B cell (primary cell): ENCODE data around the gene NUP210. TPM values are rescaled to one million over a fixed set of nuclear protein-coding genes. Genes with fewer than 3 reads are reported as not detected.
A peak's percentile ranks its signal among the peaks of the same experiment; 100 is the strongest.

Experiments
- ATAC-seq: fragments of 200-7000 bp; cut with Tn5 transposase; one replicate; pipeline ENCODE4 v1.10.0; 2021; ENCODE audit warnings: low read depth, mild to moderate bottlenecking, moderate number of reproducible peaks, moderate library complexity
- CTCF ChIA-PET: fragments of 350-600 bp; sonication (Branson Sonifier 250); formaldehyde crosslinking; loops from one replicate; lab custom pipeline; 2021; ENCODE audit warnings: antibody characterized with exemption, inconsistent platforms; lab: Charles Lee
- POLR2A ChIA-PET: fragments of 350-600 bp; sonication (Branson Sonifier 250); formaldehyde crosslinking; loops from one replicate; lab custom pipeline; 2021; ENCODE audit warnings: antibody characterized with exemption; lab: Charles Lee
- DNase-seq: peaks from one replicate; pipeline ENCODE4 v3.0.0; 2013
- H2AFZ ChIP-seq: 2 replicates; pipeline ENCODE4 v1.6.1; 2012; ENCODE audit warnings: mild to moderate bottlenecking, low read depth, low read length; ENCODE audit not compliant: insufficient read depth, poor library complexity, severe bottlenecking
- H3K27ac ChIP-seq, 2 donors: 1 replicate in 1 of 2; 2 replicates in 1 of 2; pipeline ENCODE4 v1.5.1; 2012 to 2013; ENCODE audit warnings: low read length in 2 of 2, mild to moderate bottlenecking in 2 of 2, moderate library complexity in 1 of 2
- H3K27me3 ChIP-seq, 4 experiments: fragments of 200-600 bp in 1 of 4; sonication (generic) in 1 of 4; replicated peaks in 1 of 4; 1 replicate in 2 of 4; 2 replicates in 2 of 4; pipeline versions ENCODE4 v1.6.1 to v1.7.0; 2013 to 2016; ENCODE audit warnings: low read length in 3 of 4, mild to moderate bottlenecking in 2 of 4, mixed read lengths in 1 of 4, moderate library complexity in 1 of 4; ENCODE audit not compliant: insufficient read depth in 4 of 4, control insufficient read depth in 3 of 4; ENCODE audit errors: control extremely low read depth in 1 of 4
- H3K36me3 ChIP-seq, 2 experiments: replicated peaks in 1 of 2; 1 replicate in 1 of 2; 2 replicates in 1 of 2; pipeline versions ENCODE4 v1.6.1 to v1.7.1; 2013; ENCODE audit warnings: low read length in 1 of 2; ENCODE audit not compliant: insufficient read depth in 2 of 2, control insufficient read depth in 1 of 2; ENCODE audit errors: control extremely low read depth in 1 of 2, extremely low read depth in 1 of 2
- H3K4me1 ChIP-seq, 2 donors: fragments of 200-600 bp in 1 of 2; sonication (generic) in 1 of 2; 1 replicate in 1 of 2; 2 replicates in 1 of 2; pipeline versions ENCODE4 v1.5.1 to v1.6.1; 2013 to 2017; ENCODE audit warnings: low read length in 2 of 2; ENCODE audit not compliant: control insufficient read depth in 2 of 2, insufficient read depth in 2 of 2
- H3K4me2 ChIP-seq: replicated peaks from 2 replicates; pipeline ENCODE3; 2012; ENCODE audit warnings: mild to moderate bottlenecking, low read depth, low read length; ENCODE audit not compliant: poor library complexity, severe bottlenecking
- H3K4me3 ChIP-seq, 5 experiments: fragments of 200-600 bp in 1 of 5; sonication (generic) in 1 of 5; 1 replicate in 3 of 5; 2 replicates in 2 of 5; pipeline versions ENCODE4 v1.5.1 to v1.7.0; 2011 to 2016; ENCODE audit warnings: low read length in 4 of 5, mild to moderate bottlenecking in 4 of 5, low read depth in 2 of 5, control low read depth in 1 of 5, moderate library complexity in 1 of 5; ENCODE audit not compliant: insufficient read depth in 1 of 5; ENCODE audit errors: control extremely low read depth in 1 of 5, extremely low read depth in 1 of 5
- H3K79me2 ChIP-seq: fragments of 200-600 bp; sonication (generic); one replicate; pipeline ENCODE4 v1.6.0; 2016; ENCODE audit warnings: low read length; ENCODE audit not compliant: control insufficient read depth, insufficient read depth
- H3K9ac ChIP-seq: fragments of 200-600 bp; sonication (generic); 2 replicates; pipeline ENCODE4 v1.6.1; 2017; ENCODE audit warnings: mild to moderate bottlenecking, low read length, moderate library complexity
- H3K9me3 ChIP-seq, 3 donors: one replicate each; pipeline versions ENCODE4 v1.6.1 to v1.7.1; 2013; ENCODE audit warnings: low read length in 2 of 3; ENCODE audit not compliant: control insufficient read depth in 2 of 3, insufficient read depth in 1 of 3; ENCODE audit errors: control extremely low read depth in 1 of 3
- H4K20me1 ChIP-seq: 2 replicates; pipeline ENCODE4 v1.6.0; 2012; ENCODE audit warnings: mild to moderate bottlenecking, low read length; ENCODE audit not compliant: insufficient read depth, control insufficient read depth, poor library complexity, severe bottlenecking
- H3K27ac Mint-ChIP-seq: one replicate; pipeline ENCODE4 v1.8.0; 2021; ENCODE audit warnings: mixed read lengths
- H3K27me3 Mint-ChIP-seq: one replicate; pipeline ENCODE4 v1.8.0; 2021; ENCODE audit warnings: mixed read lengths
- H3K4me1 Mint-ChIP-seq: one replicate; pipeline ENCODE4 v1.8.0; 2021; ENCODE audit warnings: mixed read lengths
- H3K4me3 Mint-ChIP-seq: one replicate; pipeline ENCODE4 v1.8.0; 2021; ENCODE audit warnings: mixed read lengths
- H3K9me3 Mint-ChIP-seq: one replicate; pipeline ENCODE4 v1.8.0; 2022; ENCODE audit warnings: mixed read lengths; ENCODE audit not compliant: insufficient read depth
- CTCF ChIP-seq: fragments of 200-600 bp; IDR thresholded peaks from one replicate; pipeline ENCODE4 v1.8.0; 2022; ENCODE audit warnings: antibody characterized with exemption, mild to moderate bottlenecking
- EZH2 ChIP-seq: IDR thresholded peaks from 2 replicates; pipeline ENCODE4 v1.6.1; 2012; ENCODE audit warnings: borderline replicate concordance, low read depth, mild to moderate bottlenecking, moderate library complexity, low read length; ENCODE audit not compliant: insufficient read depth, poor library complexity, severe bottlenecking
- WGBS: methylation state at CpG from one replicate; pipeline ENCODE4 v1.1.5; 2013; ENCODE audit warnings: missing lambda C conversion rate; ENCODE audit not compliant: insufficient coverage; 5-methylcytosine and 5-hydroxymethylcytosine counted together
- intact Hi-C: fragments of 100-400 bp; cut with micrococcal nuclease; formaldehyde crosslinking; loops from one replicate; pipeline ENCODE4 v1.10.0; 2022
- polyA plus RNA-seq: library from polyadenylated mRNA; depleted of rRNA; stranded (reverse); fragments of >200 nt; gene quantifications from 2 replicates; pipeline ENCODE4 v1.2.3, GENCODE V29; 2012
- total RNA-seq, 2 donors: library from RNA; stranded (reverse); fragments of 120-200 nt in 1 of 2; gene quantifications; 1 replicate in 1 of 2; 2 replicates in 1 of 2; pipeline versions ENCODE4 v1.2.3 to v1.2.4, GENCODE V29; 2013 to 2022

NUP210 gene
- total and polyA plus RNA-seq, 2 donors (not counting 1 experiment from before 2014, with no cell fraction given) = 114 to 159 TPM

- no peak overlapping the region for H3K27ac ChIP-seq
- DNase-seq (no peak), ATAC-seq (no peak)
- TF ChIP-seq CTCF = no peak
- TF ChIP-seq EZH2 = no peak
- no peak overlapping the region for H3K4me2 ChIP-seq
- Mint-ChIP-seq H3K9me3 (no peaks in the 10 kb centered on the region), H3K4me3 (no peak overlapping the region), H3K27ac (peak overlapping the region; percentile 41), H3K4me1 (no peaks in the 10 kb centered on the region), H3K27me3 (no peaks in the 10 kb centered on the region)
- no peak overlapping the region for H2AFZ ChIP-seq
- CTCF ChIA-PET = no interaction called here
- intact Hi-C loops = no loop called here
- H3K27me3 ChIP-seq = no peaks in the 10 kb centered on the region
- H3K4me3 ChIP-seq = no peak overlapping the region
- H3K36me3 ChIP-seq = peaks cover 0 to 62% of the 10 kb centered on the region in 2 experiments
- peaks cover 10% of the 10 kb centered on the region for H4K20me1 ChIP-seq
- POLR2A ChIA-PET = no interaction called here
- no peaks in the 10 kb centered on the region for H3K9me3 ChIP-seq
- H3K4me1 ChIP-seq = no peaks in the 10 kb centered on the region
- WGBS = 61% methylated on average over 2 of the region's 3 CpGs
- no peaks in the 10 kb centered on the region for H3K79me2 ChIP-seq
- H3K9ac ChIP-seq = no peak overlapping the region
These were observed 105.2 kb downstream of the NUP210 start for GRCh38 chr3:13314877-13315276.

GRCh38 chr3:13313813-13314212 is 106.3 kb downstream of the NUP210 start:
- no peak overlapping the region for H3K4me3 Mint-ChIP-seq
- Histone ChIP-seq H3K36me3 (peaks cover 0 to 52% of the 10 kb centered on the region in 2 experiments), H3K27ac (no peak overlapping the region), H3K9ac (no peak overlapping the region), H3K4me1 (no peaks in the 10 kb centered on the region), H4K20me1 (peaks cover 10% of the 10 kb centered on the region), H3K9me3 (no peaks in the 10 kb centered on the region), H3K27me3 (no peaks in the 10 kb centered on the region), H3K4me3 (no peak overlapping the region), H3K79me2 (no peaks in the 10 kb centered on the region), H2AFZ (no peak overlapping the region), H3K4me2 (no peak overlapping the region)
- CTCF ChIA-PET = no interaction called here
- 100% methylated on average over 9 of the region's 10 CpGs for WGBS
- H3K27me3 Mint-ChIP-seq = no peaks in the 10 kb centered on the region
- H3K4me1 Mint-ChIP-seq = no peaks in the 10 kb centered on the region
- intact Hi-C loops = no loop called here
- no peak for TF ChIP-seq CTCF
- no peak for TF ChIP-seq EZH2
- H3K27ac Mint-ChIP-seq = no peak overlapping the region
- DNase-seq (no peak), ATAC-seq (no peak)
- POLR2A ChIA-PET = no interaction called here
- H3K9me3 Mint-ChIP-seq = no peaks in the 10 kb centered on the region
